ENCODE results near the gene CEP70. TPM values are rescaled to one million over a fixed set of nuclear protein-coding genes. Genes with fewer than 3 reads are reported as not detected.
"Not testable (repeated sequence)": the region's sequence is repeated elsewhere in the genome, so short reads cannot be mapped to it uniquely, and the experiment has no call there.

Gene CEP70
- total RNA-seq, 1 donor from 2014 or later, result 14.5 TPM

- no peak for DNase-seq (ENCODE audit: low read depth)
- no peaks in the 10 kb centered on the region for H3K27me3 ChIP-seq (ENCODE audit: control insufficient read depth, insufficient read depth, low read length)
- no peaks in the 10 kb centered on the region for H3K36me3 ChIP-seq (ENCODE audit: control insufficient read depth, insufficient read depth, low read length)
- TF ChIP-seq CTCF (IDR thresholded peaks at IDR 0.05; ENCODE audit: insufficient read depth, low read length, poor library complexity, severe bottlenecking), result no peak
- H3K4me3 ChIP-seq (ENCODE audit: low read depth, low read length), result peak within 1 kb of the TSS; percentile 38
Measured at GRCh38 chr3:138608322-138609135, 14.5 kb upstream of the CEP70 start, which contains the start of gene FAIM. TSS of gene FAIM (plus strand) at chr3:138608771. CDS start at chr3:138619727, 10,956 bp downstream.

- not testable (repeated sequence) for DNase-seq (ENCODE audit: low read depth); H3K4me3 ChIP-seq (ENCODE audit: low read depth, low read length); H3K36me3 ChIP-seq (ENCODE audit: control insufficient read depth, insufficient read depth, low read length); H3K27me3 ChIP-seq (ENCODE audit: control insufficient read depth, insufficient read depth, low read length)
Measured at GRCh38 chr3:138604106-138604595, 10.1 kb upstream of the CEP70 start.

GRCh38 chr3:138601661-138602060, 7.6 kb upstream of the CEP70 start:
- H3K4me3 ChIP-seq (ENCODE audit: low read depth, low read length); DNase-seq (ENCODE audit: low read depth); H3K36me3 ChIP-seq (ENCODE audit: control insufficient read depth, insufficient read depth, low read length); H3K27me3 ChIP-seq (ENCODE audit: control insufficient read depth, insufficient read depth, low read length): not testable (repeated sequence)

- DNase-seq (ENCODE audit: low read depth), result no peak
Measured at GRCh38 chr3:138600100-138600745, 6.2 kb upstream of the CEP70 start.

GRCh38 chr3:138598534-138598933, 4.5 kb upstream of the CEP70 start:
- no peak for DNase-seq (ENCODE audit: low read depth)
- no peak for TF ChIP-seq CTCF (IDR thresholded peaks at IDR 0.05; ENCODE audit: insufficient read depth, low read length, poor library complexity, severe bottlenecking)
- H3K36me3 ChIP-seq (ENCODE audit: control insufficient read depth, insufficient read depth, low read length), result no peaks in the 10 kb centered on the region
- no peak overlapping the region for H3K4me3 ChIP-seq (ENCODE audit: low read depth, low read length)
- H3K27me3 ChIP-seq (ENCODE audit: control insufficient read depth, insufficient read depth, low read length), result no peaks in the 10 kb centered on the region

More at GRCh38 chr3:138600100-138600745, 6.2 kb upstream of the CEP70 start:
- Histone ChIP-seq H3K36me3 (ENCODE audit: control insufficient read depth, insufficient read depth, low read length) (no peaks in the 10 kb centered on the region), H3K27me3 (ENCODE audit: control insufficient read depth, insufficient read depth, low read length) (no peaks in the 10 kb centered on the region), H3K4me3 (ENCODE audit: low read depth, low read length) (no peak overlapping the region)
- TF ChIP-seq CTCF (IDR thresholded peaks at IDR 0.05; ENCODE audit: insufficient read depth, low read length, poor library complexity, severe bottlenecking), result no peak

- not testable (repeated sequence) for H3K27me3 ChIP-seq (ENCODE audit: control insufficient read depth, insufficient read depth, low read length); DNase-seq (ENCODE audit: low read depth); H3K4me3 ChIP-seq (ENCODE audit: low read depth, low read length); H3K36me3 ChIP-seq (ENCODE audit: control insufficient read depth, insufficient read depth, low read length)
Measured at GRCh38 chr3:138597186-138597976, 3.3 kb upstream of the CEP70 start.

All from kidney epithelial cell (primary cell).